ENCODE results near the gene AFDN.

Gene AFDN, protein sequence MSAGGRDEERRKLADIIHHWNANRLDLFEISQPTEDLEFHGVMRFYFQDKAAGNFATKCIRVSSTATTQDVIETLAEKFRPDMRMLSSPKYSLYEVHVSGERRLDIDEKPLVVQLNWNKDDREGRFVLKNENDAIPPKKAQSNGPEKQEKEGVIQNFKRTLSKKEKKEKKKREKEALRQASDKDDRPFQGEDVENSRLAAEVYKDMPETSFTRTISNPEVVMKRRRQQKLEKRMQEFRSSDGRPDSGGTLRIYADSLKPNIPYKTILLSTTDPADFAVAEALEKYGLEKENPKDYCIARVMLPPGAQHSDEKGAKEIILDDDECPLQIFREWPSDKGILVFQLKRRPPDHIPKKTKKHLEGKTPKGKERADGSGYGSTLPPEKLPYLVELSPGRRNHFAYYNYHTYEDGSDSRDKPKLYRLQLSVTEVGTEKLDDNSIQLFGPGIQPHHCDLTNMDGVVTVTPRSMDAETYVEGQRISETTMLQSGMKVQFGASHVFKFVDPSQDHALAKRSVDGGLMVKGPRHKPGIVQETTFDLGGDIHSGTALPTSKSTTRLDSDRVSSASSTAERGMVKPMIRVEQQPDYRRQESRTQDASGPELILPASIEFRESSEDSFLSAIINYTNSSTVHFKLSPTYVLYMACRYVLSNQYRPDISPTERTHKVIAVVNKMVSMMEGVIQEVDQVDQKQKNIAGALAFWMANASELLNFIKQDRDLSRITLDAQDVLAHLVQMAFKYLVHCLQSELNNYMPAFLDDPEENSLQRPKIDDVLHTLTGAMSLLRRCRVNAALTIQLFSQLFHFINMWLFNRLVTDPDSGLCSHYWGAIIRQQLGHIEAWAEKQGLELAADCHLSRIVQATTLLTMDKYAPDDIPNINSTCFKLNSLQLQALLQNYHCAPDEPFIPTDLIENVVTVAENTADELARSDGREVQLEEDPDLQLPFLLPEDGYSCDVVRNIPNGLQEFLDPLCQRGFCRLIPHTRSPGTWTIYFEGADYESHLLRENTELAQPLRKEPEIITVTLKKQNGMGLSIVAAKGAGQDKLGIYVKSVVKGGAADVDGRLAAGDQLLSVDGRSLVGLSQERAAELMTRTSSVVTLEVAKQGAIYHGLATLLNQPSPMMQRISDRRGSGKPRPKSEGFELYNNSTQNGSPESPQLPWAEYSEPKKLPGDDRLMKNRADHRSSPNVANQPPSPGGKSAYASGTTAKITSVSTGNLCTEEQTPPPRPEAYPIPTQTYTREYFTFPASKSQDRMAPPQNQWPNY (N-terminal part only)

GRCh38 chr6:167826896-167827582 lies at the start of gene AFDN:
AFDN (plus strand) TSS chr6:167826911; CDS start chr6:167827133, 222 bp downstream.
- no peak for DNase-seq (ENCODE audit: low read depth, low spot score)

- no peak for DNase-seq (ENCODE audit: low read depth, low spot score)
These were observed 48.1 kb upstream of the AFDN start for GRCh38 chr6:167778497-167779128.

GRCh38 chr6:167779129-167779992 lies 47.4 kb upstream of the AFDN start:
- DNase-seq (ENCODE audit: low read depth, low spot score): no peak

- DNase-seq (ENCODE audit: low read depth, low spot score): no peak
These were observed 46.6 kb upstream of the AFDN start for GRCh38 chr6:167779993-167780655.

DNA sequence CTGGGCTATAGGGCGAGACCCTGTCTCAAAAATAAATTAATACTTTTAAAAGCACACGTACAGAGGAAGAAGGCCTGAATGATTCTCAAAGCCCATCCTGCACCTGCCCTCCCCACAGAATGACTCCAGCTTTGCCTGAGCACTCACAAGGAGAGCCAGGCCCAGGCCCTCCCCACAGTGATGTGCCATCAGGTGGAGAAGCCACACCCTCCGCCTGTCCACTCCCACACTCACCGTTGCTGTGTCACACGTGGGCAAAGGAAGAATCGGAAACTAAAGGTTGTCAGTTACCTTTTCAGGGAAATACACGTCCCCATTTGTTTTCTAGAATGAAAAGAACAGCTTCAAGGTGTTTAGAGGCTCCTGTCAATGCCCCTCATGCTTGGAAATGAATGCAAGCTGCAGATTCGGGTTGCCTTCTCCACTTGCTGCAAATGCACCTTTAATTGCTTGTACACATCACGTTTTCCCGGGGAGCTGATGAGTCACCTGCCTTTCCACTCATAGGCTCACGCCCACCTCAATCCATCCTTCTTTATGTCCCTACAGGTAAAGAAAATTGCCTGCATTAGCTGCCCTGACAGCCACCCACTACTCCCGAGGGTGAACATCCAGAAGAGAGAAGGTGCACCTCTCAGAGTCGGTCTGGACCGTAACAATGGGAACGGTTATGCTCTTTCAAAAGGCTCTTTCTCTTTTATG lies 45.5 kb upstream of the AFDN start:
- no peak for DNase-seq (ENCODE audit: low read depth, low spot score)

- no peak for DNase-seq (ENCODE audit: low read depth, low spot score)
These were observed 44.8 kb upstream of the AFDN start for GRCh38 chr6:167781868-167782267.

DNA sequence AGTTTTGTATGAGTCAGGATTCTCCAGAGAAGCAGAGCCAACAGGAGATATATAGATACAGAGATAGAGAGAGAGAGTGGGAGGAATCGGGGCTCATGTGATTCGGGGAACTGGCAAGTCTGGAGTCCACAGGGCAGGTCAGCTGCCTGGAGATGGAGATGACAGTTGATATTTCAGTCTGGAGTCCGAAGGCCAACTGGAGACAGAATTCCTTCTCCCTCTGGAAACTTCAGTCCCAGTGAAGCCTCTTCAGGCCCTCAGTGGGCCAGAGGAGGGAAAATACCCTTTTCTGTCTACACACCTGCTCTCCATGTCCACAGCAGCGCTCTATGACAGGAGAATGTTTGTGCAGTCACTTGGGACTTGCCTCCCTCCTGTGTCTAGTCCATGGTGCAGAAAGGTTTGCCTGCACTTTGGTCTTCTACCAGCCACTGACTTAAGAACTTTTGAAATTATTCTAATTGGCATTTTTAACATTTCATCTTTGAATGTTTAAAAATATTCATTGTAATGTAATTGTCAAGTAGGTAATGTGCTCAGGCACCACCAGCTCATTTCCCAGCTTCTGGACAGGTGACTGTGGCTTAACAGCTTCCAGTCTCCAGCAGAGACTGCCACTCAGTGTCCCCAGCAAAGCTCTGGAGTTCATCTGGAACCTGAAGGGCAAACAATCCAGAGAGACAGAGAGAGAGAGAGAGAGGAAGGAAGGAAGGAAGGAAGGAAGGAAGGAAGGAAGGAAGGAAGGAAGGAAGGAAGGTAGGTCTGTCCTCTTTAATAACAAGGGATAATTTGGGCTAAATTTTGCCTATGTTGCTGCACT lies 43.8 kb upstream of the AFDN start:
- no peak for DNase-seq (ENCODE audit: low read depth, low spot score)

GRCh38 chr6:167786853-167787675 lies 39.6 kb upstream of the AFDN start:
- no peak for DNase-seq (ENCODE audit: low read depth, low spot score)

- peak; percentile 15 for DNase-seq (ENCODE audit: low read depth, low spot score)
These were observed 38.7 kb upstream of the AFDN start for GRCh38 chr6:167787896-167788562.

DNA sequence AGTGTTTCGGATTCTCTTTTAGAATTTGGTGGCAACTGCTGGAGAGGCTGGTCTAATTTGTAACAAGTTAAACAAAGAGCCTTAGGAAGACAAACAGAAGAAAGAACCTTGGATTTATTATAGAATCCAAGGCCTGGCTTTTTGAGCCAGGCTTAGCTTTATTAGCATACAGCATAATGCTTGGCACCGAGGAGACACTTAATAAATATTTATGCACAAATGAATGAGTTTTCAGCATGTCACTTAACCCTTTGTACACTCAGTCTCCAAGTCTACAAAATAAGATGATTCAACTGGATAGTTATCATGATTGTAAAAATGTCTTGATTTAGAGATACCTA lies 38.2 kb upstream of the AFDN start:
- no peak for DNase-seq (ENCODE audit: low read depth, low spot score)

GRCh38 chr6:167789358-167789757 lies 37.4 kb upstream of the AFDN start:
- DNase-seq (ENCODE audit: low read depth, low spot score): no peak

DNA sequence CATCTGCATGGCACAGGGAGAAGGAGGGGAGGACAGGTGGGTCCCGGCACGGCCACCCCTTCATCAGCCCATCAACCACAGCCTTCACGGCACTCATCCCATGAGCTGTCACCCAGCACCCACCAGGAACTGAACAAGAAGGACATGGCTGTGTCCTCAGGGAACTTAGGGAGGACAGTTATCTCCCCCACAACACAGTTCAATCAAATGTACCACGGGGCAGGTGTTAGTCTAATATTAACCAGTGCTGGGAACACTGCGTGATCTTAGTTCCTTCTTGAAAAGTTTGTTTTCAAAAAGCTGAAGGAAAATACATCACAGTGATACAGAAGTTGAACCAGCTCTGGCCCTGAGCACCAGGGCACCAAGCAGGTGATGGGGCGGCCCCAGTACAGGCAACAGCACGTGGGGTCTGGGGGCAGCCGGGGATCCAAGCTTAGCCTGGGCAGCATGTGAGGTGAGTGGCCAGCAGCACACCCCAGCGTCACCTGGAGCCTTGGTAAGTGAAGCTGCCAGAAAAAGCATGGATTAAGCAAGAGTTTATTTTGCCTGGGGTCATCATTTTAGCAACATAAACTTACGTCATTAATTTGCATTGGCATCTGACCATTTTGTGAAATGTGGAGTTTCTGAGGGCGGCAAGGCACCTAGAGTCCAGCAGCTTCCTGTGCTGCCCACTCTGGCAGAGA lies 35.5 kb upstream of the AFDN start:
- DNase-seq (ENCODE audit: low read depth, low spot score): peak; percentile 41

GRCh38 chr6:167791780-167792478 lies 34.8 kb upstream of the AFDN start:
- DNase-seq (ENCODE audit: low read depth, low spot score): no peak

DNA sequence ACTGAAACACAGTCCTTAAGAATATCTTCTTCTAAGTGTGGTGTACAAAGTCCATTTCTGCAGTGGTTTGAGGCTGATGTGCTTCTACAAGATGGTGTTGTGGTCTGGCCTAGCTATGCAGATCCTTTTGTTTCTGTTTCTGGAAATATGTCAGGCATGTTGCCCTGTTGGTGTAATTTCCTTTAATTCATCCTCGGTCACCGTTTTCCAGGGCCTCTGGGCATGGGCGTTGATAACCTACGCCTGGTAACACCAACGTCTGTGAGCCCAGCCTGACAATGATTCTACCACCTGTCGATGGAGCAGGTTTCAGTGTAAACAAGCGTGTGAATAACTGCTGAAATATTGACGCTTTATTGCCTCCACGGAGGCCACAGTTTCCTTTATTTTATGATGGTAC lies 33.3 kb upstream of the AFDN start:
- DNase-seq (ENCODE audit: low read depth, low spot score): peak; percentile 77

All from astrocyte of the hippocampus (primary cell).